WTC11 (cell line): ENCODE results near the gene TDRD3. TPM values are rescaled to one million over a fixed set of nuclear protein-coding genes. Genes with fewer than 3 reads are reported as not detected.

Experiments used
- ATAC-seq: fragments of 200-7000 bp; cut with Tn5 transposase; 2 replicates; pipeline ENCODE4 v1.10.0; 2021; ENCODE audit warnings: mild to moderate bottlenecking, moderate library complexity
- CTCF ChIA-PET: fragments of 300-600 bp; sonication (Branson Sonifier 250); formaldehyde crosslinking; loops from one replicate; lab custom pipeline; 2021; ENCODE audit warnings: antibody characterized with exemption; lab: Charles Lee
- POLR2A ChIA-PET: fragments of 350-600 bp; sonication (Branson Sonifier 250); formaldehyde crosslinking; loops from one replicate; lab custom pipeline; 2021; ENCODE audit warnings: antibody characterized with exemption; lab: Charles Lee
- DNase-seq: peaks from one replicate; pipeline ENCODE4 v3.0.0; 2021; ENCODE audit warnings: low spot score
- H3K27ac Mint-ChIP-seq: 2 replicates; pipeline ENCODE4 v1.8.0; 2021; ENCODE audit warnings: mixed read lengths
- H3K27me3 Mint-ChIP-seq: 2 replicates; pipeline ENCODE4 v1.8.0; 2021; ENCODE audit warnings: low read depth, mild to moderate bottlenecking, moderate library complexity, mixed read lengths
- H3K36me3 Mint-ChIP-seq: 2 replicates; pipeline ENCODE4 v1.8.0; 2021; ENCODE audit warnings: mixed read lengths
- H3K4me1 Mint-ChIP-seq: 2 replicates; pipeline ENCODE4 v1.8.0; 2022; ENCODE audit warnings: mixed read lengths
- H3K4me3 Mint-ChIP-seq: 2 replicates; pipeline ENCODE4 v1.8.0; 2021; ENCODE audit warnings: mild to moderate bottlenecking, moderate library complexity, mixed read lengths
- H3K9me3 Mint-ChIP-seq: 2 replicates; pipeline ENCODE4 v1.8.0; 2021; ENCODE audit warnings: mixed read lengths
- AR ChIP-seq: fragments of 250-450 bp; sonication (Bioruptor Pico); IDR thresholded peaks from 2 replicates; pipeline ENCODE4 v1.9.0; 2021; ENCODE audit warnings: mild to moderate bottlenecking
- ARID4B ChIP-seq: sonication (generic); formaldehyde crosslinking; IDR thresholded peaks from 2 replicates; pipeline ENCODE4 v1.8.0; 2023; ENCODE audit warnings: missing genetic modification reagents, mild to moderate bottlenecking, borderline replicate concordance
- E2F1 ChIP-seq: sonication (generic); formaldehyde crosslinking; IDR thresholded peaks from 2 replicates; pipeline ENCODE4 v1.8.0; 2022; ENCODE audit warnings: mild to moderate bottlenecking, missing genetic modification reagents
- ELF4 ChIP-seq: sonication (generic); formaldehyde crosslinking; IDR thresholded peaks from 2 replicates; pipeline ENCODE4 v1.8.1; 2022; ENCODE audit warnings: low read depth, mild to moderate bottlenecking, moderate library complexity, missing genetic modification reagents
- ETV6 ChIP-seq: sonication (generic); formaldehyde crosslinking; IDR thresholded peaks from 2 replicates; pipeline ENCODE4 v1.8.1; 2022; ENCODE audit warnings: mild to moderate bottlenecking, missing genetic modification reagents
- FOXJ3 ChIP-seq: sonication (generic); formaldehyde crosslinking; IDR thresholded peaks from 2 replicates; pipeline ENCODE4 v1.9.0; 2021; ENCODE audit warnings: missing genetic modification reagents, mild to moderate bottlenecking, borderline replicate concordance
- IRF2 ChIP-seq: sonication (generic); formaldehyde crosslinking; IDR thresholded peaks from 2 replicates; pipeline ENCODE4 v1.8.0; 2022; ENCODE audit warnings: low read depth, missing genetic modification reagents, borderline replicate concordance
- JAZF1 ChIP-seq: fragments of 250-450 bp; sonication (Bioruptor Pico); IDR thresholded peaks from 2 replicates; pipeline ENCODE4 v1.9.0; 2021; ENCODE audit warnings: moderate library complexity, mild to moderate bottlenecking, inconsistent platforms
- MAX ChIP-seq: sonication (generic); formaldehyde crosslinking; IDR thresholded peaks from 2 replicates; pipeline ENCODE4 v1.8.0; 2022; ENCODE audit warnings: mild to moderate bottlenecking, missing genetic modification reagents
- RORB ChIP-seq: fragments of 250-450 bp; sonication (Bioruptor Pico); IDR thresholded peaks from 2 replicates; pipeline ENCODE4 v1.9.0; 2021; ENCODE audit warnings: mild to moderate bottlenecking
- STAT6 ChIP-seq: sonication (generic); formaldehyde crosslinking; conservative IDR thresholded peaks from 2 replicates; pipeline ENCODE4 v1.8.1; 2023; ENCODE audit warnings: mild to moderate bottlenecking, low read depth, missing genetic modification reagents, moderate library complexity
- total RNA-seq: library from RNA; stranded (reverse); gene quantifications from 3 replicates; pipeline ENCODE4 v1.2.3, GENCODE V29; 2021
- TF ChIP-seq, protein P1 (sequence below): sonication (generic); formaldehyde crosslinking; IDR thresholded peaks from 2 replicates; pipeline ENCODE4 v1.8.0; 2023; ENCODE audit warnings: mild to moderate bottlenecking, missing genetic modification reagents
- TF ChIP-seq, protein P2 (sequence below): sonication (generic); formaldehyde crosslinking; IDR thresholded peaks from 2 replicates; pipeline ENCODE4 v1.8.0; 2023; ENCODE audit warnings: missing genetic modification reagents
- TF ChIP-seq, protein P3 (sequence below): fragments of 250-450 bp; sonication (Bioruptor Pico); IDR thresholded peaks from 2 replicates; pipeline ENCODE4 v1.9.0; 2021; ENCODE audit warnings: mild to moderate bottlenecking

Gene TDRD3
- total RNA-seq, 1 experiment from 2014 or later, result 19.5 TPM

DNA sequence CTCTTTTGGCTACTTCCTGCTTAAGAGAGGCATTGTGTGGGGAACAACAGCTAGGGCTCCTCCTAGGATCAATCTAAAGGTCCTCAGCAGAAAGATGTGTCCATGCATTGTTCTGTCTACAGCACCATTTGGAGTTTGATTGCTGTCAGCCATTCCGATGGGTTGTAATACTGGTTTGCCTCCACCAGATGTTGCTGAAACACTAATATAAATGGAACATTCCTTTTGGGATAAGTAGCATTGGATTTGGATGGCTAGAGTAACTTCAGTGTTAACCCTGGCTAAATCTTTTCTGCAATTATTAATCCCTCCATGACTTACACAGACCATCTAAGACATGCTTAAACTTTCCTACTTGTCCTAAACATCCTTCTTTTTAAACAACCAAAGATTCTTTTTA lies 104.2 kb downstream of the TDRD3 start:
- no peak overlapping the region for H3K4me3 Mint-ChIP-seq
- H3K9me3 Mint-ChIP-seq, result peaks cover 97% of the 10 kb centered on the region
- H3K36me3 Mint-ChIP-seq, result peaks cover 97% of the 10 kb centered on the region
- TF ChIP-seq E2F1 (CRISPR knock-in tag), result no peak
- no peak for TF ChIP-seq ARID4B (CRISPR knock-in tag)
- TF ChIP-seq, protein P1, sequence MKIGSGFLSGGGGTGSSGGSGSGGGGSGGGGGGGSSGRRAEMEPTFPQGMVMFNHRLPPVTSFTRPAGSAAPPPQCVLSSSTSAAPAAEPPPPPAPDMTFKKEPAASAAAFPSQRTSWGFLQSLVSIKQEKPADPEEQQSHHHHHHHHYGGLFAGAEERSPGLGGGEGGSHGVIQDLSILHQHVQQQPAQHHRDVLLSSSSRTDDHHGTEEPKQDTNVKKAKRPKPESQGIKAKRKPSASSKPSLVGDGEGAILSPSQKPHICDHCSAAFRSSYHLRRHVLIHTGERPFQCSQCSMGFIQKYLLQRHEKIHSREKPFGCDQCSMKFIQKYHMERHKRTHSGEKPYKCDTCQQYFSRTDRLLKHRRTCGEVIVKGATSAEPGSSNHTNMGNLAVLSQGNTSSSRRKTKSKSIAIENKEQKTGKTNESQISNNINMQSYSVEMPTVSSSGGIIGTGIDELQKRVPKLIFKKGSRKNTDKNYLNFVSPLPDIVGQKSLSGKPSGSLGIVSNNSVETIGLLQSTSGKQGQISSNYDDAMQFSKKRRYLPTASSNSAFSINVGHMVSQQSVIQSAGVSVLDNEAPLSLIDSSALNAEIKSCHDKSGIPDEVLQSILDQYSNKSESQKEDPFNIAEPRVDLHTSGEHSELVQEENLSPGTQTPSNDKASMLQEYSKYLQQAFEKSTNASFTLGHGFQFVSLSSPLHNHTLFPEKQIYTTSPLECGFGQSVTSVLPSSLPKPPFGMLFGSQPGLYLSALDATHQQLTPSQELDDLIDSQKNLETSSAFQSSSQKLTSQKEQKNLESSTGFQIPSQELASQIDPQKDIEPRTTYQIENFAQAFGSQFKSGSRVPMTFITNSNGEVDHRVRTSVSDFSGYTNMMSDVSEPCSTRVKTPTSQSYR (CRISPR knock-in tag), result no peak
- TF ChIP-seq JAZF1, result no peak
- TF ChIP-seq MAX (CRISPR knock-in tag), result no peak
- TF ChIP-seq AR (CRISPR knock-in tag), result no peak
- no peak for TF ChIP-seq IRF2
- TF ChIP-seq STAT6 (CRISPR knock-in tag), result no peak
- no peak for TF ChIP-seq ELF4 (CRISPR knock-in tag)
- TF ChIP-seq FOXJ3 (CRISPR knock-in tag), result no peak
- no peak for TF ChIP-seq RORB (CRISPR knock-in tag)
- TF ChIP-seq, protein P2, sequence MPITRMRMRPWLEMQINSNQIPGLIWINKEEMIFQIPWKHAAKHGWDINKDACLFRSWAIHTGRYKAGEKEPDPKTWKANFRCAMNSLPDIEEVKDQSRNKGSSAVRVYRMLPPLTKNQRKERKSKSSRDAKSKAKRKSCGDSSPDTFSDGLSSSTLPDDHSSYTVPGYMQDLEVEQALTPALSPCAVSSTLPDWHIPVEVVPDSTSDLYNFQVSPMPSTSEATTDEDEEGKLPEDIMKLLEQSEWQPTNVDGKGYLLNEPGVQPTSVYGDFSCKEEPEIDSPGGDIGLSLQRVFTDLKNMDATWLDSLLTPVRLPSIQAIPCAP (CRISPR knock-in tag), result no peak
- TF ChIP-seq ETV6 (CRISPR knock-in tag), result no peak
- TF ChIP-seq, protein P3, sequence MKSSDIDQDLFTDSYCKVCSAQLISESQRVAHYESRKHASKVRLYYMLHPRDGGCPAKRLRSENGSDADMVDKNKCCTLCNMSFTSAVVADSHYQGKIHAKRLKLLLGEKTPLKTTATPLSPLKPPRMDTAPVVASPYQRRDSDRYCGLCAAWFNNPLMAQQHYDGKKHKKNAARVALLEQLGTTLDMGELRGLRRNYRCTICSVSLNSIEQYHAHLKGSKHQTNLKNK (CRISPR knock-in tag), result no peak
- TF ChIP-seq, all 79 proteins: peak for 0
- ChIA-PET CTCF (no interaction called here), POLR2A (no interaction called here)
- ATAC-seq (no peak), DNase-seq (no peak)
- no peaks in the 10 kb centered on the region; the same call in 1 of the 2 replicates for H3K27me3 Mint-ChIP-seq
- no peaks in the 10 kb centered on the region for H3K4me1 Mint-ChIP-seq
- H3K27ac Mint-ChIP-seq, result no peak overlapping the region
